AG08395 (cell line): ENCODE measurements around the gene SIGLECL1.

Experiments used
- DNase-seq: peaks from one replicate; pipeline ENCODE4 v3.0.0; 2012; ENCODE audit warnings: mixed read lengths, low spot score

SIGLECL1 gene

GRCh38 chr19:51296336-51297093, 45.6 kb downstream of the SIGLECL1 start:
- no peak for DNase-seq

DNA sequence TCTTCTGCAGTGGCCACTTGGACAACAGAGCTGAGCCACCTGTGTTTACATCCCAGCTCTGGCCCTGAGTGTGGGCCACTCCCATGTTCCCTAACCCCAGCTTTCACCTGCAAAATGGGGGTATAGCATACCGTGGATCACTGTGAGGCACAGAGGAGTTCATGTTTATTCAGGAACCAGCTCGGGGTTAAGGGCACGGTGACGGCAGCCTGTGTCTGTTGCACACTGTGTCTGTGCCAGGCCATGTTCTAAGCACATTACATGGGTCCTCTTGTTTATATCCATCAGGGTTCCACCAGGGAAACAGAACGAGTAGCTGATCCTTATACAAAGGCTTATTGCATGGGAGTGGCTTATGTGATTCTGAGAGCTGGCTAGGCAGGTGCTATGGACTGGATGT, 46.5 kb downstream of the SIGLECL1 start:
- no peak for DNase-seq

GRCh38 chr19:51301266-51301665, 50.4 kb downstream of the SIGLECL1 start:
- no peak for DNase-seq

DNA sequence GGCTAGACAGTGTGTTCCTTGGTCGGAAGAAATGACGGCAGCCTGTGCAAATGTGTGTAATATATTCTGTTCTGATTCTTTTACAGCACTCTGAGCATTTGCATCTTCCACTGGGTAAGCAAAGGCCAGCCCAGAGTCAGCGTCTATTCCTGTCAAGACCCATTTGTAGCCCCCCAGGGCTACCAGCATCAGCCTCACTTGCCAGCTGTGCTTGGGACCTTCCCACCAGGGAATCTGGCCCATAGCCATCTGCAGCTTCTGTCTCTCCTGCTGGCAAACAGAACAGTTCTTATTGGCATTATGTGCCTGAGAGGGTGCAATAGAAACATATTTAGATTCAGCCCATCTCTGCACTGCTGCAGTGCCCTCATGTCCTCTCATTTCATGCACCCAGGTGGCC, 54.6 kb downstream of the SIGLECL1 start:
- no peak for DNase-seq

- DNase-seq, result no peak
Measured at GRCh38 chr19:51311351-51312257, 60.7 kb downstream of the SIGLECL1 start, which contains the start of gene IGLON5. Gene IGLON5 (plus strand): TSS chr19:51311644. CDS start chr19:51311848, 204 bp downstream.

DNA sequence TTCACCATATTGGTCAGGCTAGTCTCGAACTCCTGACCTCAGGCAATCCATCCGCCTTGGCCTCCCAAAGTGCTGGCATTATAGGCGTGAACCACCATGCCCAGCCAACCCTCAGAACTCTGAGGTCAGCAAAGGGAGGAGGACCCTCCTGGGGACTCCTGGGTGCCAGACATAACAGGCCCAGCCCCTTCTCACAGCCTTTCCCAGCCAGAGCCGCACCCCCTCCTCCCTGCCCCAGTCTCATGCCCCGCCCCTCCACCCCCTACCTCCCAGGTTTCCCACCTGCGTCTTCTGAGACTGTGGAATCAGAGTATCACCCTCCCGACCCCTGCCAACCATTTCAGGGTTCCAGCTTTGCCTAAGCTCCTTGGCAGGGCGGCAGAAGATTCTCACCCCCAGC, 65.8 kb downstream of the SIGLECL1 start:
- DNase-seq, result no peak

DNA sequence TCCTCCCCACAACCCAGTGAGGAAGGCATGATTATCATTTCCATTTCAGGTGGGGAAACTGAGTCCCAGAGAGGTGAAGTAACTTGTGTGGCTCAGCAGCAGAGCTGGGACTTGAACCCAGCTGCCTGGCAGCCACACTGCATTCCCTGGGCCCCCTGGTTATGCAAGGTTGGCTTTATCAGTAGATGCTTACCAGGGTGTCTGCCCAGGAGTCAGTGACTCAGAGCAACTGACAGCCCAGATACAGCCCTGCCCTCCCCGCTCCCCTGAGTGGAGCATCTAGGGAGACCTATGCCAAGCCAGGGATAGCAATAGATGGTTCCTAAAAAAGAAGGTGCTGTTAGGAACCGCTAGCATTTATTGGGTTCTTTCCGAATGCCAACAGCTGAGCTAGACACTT, 66.5 kb downstream of the SIGLECL1 start:
- DNase-seq, result no peak

GRCh38 chr19:51317968-51318367, 67.1 kb downstream of the SIGLECL1 start:
- DNase-seq, result no peak
